ENCODE data around the gene HDC.
A peak's percentile ranks its signal among the peaks of the same experiment; 100 is the strongest.

HDC gene

DNA sequence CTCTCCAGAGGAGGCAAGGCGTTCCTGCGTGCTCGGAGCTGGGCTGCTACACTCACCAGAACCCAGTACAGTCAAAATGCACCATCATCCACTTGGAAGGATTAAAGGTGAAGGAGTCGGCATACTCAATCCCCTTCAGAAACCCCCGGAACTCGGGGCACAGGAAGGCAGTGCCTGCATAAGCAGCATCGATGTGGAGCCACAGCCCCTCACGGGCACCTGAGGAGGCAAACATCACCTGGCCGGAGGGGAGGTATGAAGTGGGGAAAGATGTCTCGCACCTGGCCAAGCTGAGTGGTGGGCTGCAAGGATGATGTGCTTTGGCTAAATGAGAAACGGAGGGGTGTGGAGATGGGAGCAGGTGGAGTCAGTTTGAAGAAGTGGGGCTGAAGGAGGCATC is 13.0 kb downstream of the HDC start:
- no peak for DNase-seq

DNA sequence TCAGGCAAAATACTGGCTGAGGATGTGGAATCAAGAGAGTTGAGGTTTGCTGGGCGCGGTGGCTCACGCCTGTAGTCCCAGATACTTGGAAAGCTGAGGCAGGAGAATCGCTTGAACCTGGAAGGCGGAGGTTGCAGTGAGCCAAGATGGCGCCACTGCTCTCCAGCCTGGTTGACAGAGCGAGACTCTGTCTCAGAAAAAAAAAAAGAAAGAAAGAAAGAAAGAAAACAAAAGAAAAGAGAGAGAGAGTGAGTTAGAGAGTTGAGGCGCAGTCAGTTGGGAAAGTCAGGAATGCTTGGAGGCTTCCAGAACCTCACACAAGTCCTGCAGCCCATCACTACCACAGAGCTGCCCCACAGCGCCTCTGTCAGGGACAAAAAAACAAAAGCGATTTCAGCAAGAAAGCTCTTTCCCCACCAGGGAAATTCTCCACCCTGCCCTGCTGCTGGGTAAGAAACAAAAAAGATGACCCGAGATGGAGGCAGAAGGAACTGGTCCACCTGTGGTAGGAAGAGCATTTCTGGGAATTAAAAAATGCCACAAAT is 13.8 kb downstream of the HDC start:
- no peak for DNase-seq

DNA sequence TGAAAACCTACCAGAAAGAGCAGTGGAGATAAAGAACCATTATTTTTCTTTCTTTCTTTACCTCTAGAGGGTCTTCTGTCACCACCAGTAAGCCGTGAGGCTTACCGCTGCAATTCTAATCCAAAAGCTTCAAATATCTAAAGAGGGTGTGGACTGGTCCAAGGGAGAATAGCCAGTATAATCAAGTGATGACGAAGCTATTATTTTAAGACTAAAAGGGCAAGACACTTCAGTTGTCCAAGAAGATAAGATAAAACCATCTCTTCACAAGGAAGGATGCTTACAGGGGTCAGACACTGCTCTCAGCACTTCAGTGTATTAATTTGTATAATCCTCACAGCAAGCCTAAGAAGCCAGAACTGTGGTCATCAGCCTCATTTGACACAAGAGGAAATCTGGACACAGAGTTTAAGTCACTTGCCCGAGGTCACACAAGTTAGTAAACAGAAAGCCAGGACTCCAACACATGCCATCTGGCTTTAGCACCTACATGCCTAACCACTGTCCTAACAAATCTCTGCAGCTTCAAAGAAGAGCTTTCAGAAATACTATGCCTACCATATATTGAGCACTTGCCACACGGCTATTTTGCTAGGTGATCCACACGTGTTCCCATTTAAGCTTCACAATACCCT is 14.6 kb downstream of the HDC start:
- no peak for DNase-seq

- no peak for DNase-seq
Observed at GRCh38 chr15:50249704-50250103, 15.8 kb downstream of the HDC start.

GRCh38 chr15:50248994-50249582 is 16.4 kb downstream of the HDC start:
- no peak for DNase-seq

- DNase-seq, result peak; percentile 64
Observed at GRCh38 chr15:50247819-50248655, 17.5 kb downstream of the HDC start.

GRCh38 chr15:50246631-50247030 is 18.9 kb downstream of the HDC start:
- DNase-seq, result no peak

DNA sequence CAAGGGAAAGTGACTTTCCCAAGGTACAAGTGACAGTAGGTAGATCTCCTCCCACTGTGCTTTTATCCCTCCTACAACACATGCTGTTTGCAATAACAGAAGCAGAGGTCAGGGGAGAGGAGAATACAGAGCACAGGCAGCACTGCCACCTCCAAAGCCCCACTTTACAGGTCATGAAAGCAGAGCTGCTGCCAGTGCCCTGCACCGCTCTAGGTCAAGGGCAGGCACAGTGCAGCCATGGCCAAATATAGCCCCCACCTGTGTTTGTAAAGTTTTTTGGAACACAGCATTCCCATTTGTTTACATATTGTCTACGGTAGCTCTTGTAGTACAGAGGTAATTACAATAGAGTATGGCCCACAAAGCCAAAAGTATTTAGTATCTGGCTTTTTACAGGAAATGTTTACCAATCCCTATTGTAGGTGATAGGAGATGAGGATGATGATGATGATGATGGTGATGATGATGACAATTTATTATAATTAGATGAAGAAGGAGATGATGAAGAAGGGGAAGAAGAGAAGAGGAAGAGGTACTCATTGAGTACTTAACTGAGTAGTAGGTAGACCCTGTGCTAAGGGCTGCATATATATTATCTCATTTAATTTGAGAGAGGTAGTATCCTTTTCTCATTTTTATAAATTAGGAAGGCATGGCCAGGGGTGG is 20.4 kb downstream of the HDC start:
- no peak for DNase-seq

DNA sequence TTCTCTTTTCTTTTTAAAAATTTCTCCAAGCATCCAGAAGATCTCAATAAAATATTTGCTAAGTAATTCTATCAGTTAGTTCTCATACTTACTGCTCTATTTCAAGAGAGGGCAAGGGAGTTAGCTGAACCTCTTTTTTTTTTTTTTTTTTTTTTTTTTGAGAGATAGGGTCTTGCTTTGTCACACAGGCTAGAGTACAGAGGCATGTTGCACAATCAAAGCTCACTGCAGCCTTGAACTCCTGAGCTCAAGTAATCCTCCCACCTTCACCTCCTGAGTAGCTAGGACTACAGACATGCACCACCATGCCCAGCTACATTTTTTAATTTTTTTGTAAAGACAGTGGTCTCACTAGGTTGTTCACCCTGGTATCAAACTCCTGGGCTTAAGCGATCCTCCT is 21.4 kb downstream of the HDC start:
- DNase-seq, result no peak

- DNase-seq, result no peak
Observed at GRCh38 chr15:50241684-50242450, 23.7 kb downstream of the HDC start.

- DNase-seq, result no peak
Observed at GRCh38 chr15:50238255-50238654, 27.3 kb downstream of the HDC start.

DNA sequence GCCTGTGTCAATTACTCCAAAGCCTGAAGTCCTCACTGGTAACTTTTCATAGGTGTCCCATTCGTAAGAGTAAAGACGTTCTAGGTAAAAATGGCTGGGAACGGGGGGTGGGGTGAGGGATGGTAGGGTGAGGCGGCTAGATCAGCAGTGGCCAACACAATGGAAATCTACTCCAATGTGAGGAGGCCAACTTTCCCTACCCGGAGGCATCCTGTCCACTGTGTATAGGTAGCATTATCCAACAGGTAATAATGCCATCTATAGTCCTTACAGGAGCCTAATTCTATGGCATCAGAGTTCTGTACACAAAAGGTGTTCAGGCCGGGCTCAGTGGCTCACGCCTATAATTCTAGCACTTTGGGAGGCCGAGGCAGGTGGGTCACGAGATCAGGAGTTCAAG is 29.1 kb downstream of the HDC start:
- DNase-seq, result no peak

GRCh38 chr15:50235794-50236193 is 29.7 kb downstream of the HDC start:
- DNase-seq, result no peak

GRCh38 chr15:50234764-50235163 is 30.8 kb downstream of the HDC start:
- peak; percentile 43 for DNase-seq

- DNase-seq, result no peak
Observed at GRCh38 chr15:50233192-50233736, 32.3 kb downstream of the HDC start.

GRCh38 chr15:50232791-50233190 is 32.7 kb downstream of the HDC start:
- DNase-seq, result no peak

- DNase-seq, result no peak
Observed at GRCh38 chr15:50231761-50232160, 33.8 kb downstream of the HDC start.

DNA sequence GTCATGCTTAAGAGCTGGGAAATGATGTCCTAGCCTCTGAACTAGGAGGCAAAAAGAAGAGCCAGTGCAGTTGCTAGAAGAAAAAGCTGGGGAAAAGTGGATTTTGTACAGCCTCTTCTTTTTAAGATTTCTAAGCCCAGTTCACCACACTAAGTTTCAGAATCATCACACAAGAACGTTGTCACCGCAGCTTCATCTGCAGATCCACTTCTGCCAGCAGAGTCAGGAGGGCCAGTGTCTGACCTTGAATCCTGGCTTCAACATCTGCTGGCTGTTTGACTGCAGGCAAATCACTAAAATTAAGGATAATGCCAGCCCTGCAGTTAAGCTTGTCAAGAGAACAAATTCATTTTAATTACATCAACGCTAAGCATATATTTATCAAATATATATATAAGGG is 36.2 kb downstream of the HDC start:
- no peak for DNase-seq

- DNase-seq, result no peak
Observed at GRCh38 chr15:50228866-50229265, 36.7 kb downstream of the HDC start.

DNA sequence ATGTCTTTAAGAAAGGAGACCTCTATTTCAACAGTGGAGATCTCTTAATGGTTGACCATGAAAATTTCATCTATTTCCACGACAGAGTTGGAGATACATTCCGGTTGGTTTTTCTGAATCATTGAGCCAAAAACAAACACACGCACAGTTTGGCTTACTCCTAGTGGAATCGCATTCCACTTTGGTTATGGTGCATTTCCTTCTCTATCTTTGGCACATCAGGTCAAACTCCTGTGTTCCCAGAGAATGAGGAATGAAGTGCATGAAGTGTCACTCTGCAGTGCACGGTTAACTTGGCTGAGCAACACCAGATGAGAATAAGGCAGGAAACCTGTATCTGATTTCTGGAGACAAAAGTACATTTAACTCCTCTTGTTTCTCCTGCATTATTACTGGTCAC is 38.5 kb downstream of the HDC start:
- DNase-seq, result no peak

DNA sequence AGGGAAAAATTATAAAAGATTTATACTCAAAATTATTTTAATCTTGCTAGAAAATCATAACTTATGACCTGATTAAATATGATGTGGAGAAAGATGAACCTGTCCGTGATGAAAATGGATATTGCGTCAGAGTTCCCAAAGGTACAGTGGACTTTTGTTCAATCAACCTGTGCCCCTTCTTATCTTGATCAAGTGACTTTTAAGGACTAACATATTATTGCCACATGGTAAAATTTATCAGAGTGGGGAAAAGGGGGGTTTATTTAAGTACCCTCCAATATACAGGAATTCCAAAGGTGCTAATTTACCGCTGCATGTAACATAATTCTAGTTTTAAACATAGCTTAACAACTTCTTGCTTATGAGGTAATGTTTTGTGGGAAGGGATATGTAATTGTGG is 39.6 kb downstream of the HDC start:
- DNase-seq, result no peak

DNA sequence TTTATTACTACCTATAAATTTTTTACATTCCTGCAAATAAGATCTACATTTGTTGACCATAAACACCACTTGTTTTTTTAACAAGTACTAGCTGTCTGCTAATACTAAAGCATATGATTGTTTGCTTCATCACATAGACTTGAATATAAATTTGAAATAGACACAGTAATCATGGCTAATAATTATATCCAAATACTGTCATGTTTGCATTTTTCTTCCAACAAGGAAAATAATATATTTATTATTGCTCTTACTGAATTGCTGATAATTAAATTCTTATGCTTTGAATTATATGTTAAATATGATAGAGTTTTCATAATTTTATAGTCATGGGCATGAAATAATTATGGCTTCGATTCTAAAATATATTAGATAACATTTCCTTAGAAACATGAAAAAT is 40.5 kb downstream of the HDC start:
- DNase-seq, result no peak

All from hematopoietic multipotent progenitor cell treated with erythropoietin and hydrocortisone succinate and interleukin-3 and kit ligand, for 6 days (in vitro differentiated cells).